HT-29 (cell line): ENCODE data around the gene SCRN3. TPM values are rescaled to one million over a fixed set of nuclear protein-coding genes. Genes with fewer than 3 reads are reported as not detected.
"Not testable (repeated sequence)": the region's sequence is repeated elsewhere in the genome, so short reads cannot be mapped to it uniquely, and the experiment has no call there.

Experiments used
- DNase-seq: peaks from one replicate; pipeline ENCODE4 v3.0.0-alpha.2; 2015; ENCODE audit warnings: low spot score
- total RNA-seq: library from RNA; depleted of rRNA; stranded (reverse); fragments of >200 nt; shearing (Covaris generic); gene quantifications from 2 replicates; pipeline ENCODE4 v1.2.3, GENCODE V29; 2014

Gene SCRN3
- total RNA-seq, 1 experiment from 2014 or later: 3.2 TPM

- no peak for DNase-seq
These were observed 8.1 kb downstream of the SCRN3 start for GRCh38 chr2:174403628-174404027.

DNA sequence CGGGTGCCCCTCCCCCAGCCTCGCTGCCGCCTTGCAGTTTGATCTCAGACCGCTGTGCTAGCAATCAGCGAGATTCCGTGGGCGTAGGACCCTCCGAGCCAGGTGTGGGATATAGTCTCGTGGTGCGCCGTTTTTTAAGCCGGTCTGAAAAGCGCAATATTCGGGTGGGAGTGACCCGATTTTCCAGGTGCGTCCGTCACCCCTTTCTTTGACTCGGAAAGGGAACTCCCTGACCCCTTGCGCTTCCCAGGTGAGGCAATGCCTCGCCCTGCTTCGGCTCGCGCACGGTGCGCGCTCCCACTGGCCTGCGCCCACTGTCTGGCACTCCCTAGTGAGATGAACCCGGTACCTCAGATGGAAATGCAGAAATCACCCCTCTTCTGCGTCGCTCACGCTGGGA is 14.5 kb downstream of the SCRN3 start:
- DNase-seq: not testable (repeated sequence)

DNA sequence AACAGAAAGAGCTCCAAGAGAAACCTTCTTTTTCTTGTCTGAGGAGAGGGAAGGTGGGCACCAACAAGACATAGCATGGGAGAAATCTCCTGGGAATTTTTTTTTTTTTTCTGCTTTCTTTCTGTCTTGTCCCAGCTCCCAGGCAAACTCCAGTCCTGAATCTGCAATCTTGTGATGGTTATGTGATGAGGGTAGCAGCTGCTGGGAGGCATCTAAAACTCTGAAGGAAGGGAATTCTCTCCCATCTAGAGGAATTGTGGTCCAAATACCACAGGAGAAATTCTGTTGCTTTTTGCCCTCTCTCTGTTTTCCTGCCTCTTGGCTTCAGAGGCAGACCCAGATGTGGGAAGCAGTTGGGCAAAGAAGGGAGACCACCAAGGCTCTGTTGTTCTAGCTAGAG is 16.7 kb downstream of the SCRN3 start:
- no peak for DNase-seq

DNA sequence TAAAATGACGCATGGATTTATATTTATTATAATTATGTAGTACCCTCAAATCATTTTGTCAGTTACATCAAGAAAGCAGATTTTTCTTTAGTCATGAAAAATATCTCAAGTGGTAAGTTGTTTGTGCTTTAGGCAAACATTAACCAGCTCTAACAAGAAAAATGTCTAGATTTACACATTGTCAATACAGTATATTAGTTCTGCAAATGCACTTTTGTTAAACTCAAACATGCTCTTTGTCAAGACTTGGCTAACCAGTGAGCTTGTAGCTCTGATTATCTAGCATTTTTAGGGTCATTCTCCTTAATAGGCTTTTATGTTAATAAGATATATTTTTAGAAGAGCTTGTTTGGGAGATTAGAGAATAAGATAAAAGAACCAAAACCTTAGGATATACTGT is 32.7 kb downstream of the SCRN3 start:
- DNase-seq: no peak

DNA sequence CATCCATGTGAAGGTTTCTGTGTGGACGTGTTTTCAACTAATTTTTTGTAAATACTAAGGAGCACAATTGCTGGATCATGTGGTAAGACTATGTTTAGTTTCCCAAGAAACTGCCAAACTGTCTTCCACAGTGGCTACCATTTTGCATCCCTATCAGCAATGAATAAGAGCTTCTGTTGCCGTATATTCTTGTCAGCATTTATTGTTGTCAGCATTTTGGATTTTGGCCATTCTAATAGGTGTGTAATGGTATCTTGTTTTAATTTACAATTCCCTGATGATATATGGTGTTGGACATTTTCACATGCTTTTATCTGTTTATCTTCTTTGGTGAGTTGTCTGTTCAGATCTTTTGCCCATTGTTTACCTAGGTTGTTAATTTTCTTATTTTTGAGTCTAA is 34.5 kb downstream of the SCRN3 start:
- DNase-seq: no peak

DNA sequence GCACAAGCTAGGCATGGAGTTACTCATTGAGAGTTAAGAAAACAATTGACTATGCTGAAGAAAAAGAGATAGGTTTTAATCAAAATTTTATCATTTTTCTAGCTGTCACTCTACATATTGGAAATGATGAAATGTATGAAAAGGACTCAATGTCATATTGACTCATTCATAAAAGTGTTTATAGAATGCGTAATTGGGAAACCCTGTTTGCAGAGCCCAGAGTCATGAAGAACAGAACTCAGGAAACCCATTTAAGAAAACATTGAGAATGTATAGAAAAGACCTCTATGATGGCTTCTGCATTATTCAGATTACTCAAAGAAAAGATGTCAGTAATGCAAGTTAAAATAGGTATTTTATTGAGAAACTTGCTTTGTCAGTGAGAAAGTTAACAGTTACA is 36.4 kb downstream of the SCRN3 start:
- DNase-seq: no peak

GRCh38 chr2:174436351-174436750 is 40.8 kb downstream of the SCRN3 start:
- DNase-seq: no peak

DNA sequence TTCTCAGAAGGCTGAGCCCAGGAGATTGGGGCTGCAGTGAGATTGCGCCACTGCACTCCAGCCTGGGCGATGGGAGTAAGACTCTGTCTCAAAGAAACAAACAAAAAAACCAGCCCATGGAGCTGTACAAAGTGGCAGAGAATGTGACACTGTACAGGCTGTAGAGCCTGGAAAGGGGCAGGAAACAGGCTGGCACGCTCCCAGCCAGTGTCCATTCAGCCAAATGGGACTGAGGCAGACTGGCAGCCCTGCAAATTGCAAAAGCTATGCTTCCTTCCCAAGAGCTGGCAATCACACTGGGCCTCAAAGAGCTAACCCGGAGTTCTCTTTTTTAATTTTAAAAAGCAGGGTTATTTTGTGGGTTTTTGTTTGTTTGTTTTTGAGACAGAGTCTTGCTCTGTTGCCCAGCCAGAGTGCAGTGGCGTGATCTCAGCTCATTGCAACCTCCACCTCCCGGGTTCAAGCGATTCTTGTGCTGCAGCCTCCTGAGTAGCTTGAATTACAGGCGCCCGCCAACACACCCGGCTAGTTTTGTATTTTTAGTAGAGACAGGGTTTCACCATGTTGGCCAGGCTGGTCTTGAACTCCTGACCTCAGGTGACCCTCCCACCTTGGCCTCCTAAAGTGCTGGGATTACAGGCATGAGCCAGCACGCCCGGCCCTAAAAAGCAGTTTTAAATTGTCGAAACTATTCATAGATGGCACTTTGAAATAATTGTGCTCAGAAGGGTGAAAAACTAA is 42.8 kb downstream of the SCRN3 start:
- DNase-seq: no peak

DNA sequence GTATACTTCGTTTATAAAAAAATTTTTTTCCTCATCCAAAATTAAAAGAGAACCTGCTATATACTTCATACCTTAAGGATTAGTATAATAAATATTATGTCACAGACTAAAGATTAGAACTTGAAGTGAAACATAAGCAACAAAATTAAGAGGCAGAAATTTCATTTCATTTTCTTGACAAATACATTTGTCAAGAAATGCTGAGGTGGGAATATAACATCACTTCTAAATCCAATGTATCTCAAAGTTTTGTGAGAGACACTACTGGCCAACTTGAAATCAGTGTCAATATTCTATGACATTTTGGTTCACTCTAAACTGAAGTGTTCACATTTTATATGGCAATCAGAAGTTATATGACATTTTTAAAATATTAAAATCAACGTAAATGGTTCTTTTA is 43.8 kb downstream of the SCRN3 start:
- DNase-seq: no peak

- no peak for DNase-seq
These were observed 44.4 kb downstream of the SCRN3 start for GRCh38 chr2:174439950-174440349.

GRCh38 chr2:174442546-174443510 is 47.3 kb downstream of the SCRN3 start:
- DNase-seq: peak; percentile 14

DNA sequence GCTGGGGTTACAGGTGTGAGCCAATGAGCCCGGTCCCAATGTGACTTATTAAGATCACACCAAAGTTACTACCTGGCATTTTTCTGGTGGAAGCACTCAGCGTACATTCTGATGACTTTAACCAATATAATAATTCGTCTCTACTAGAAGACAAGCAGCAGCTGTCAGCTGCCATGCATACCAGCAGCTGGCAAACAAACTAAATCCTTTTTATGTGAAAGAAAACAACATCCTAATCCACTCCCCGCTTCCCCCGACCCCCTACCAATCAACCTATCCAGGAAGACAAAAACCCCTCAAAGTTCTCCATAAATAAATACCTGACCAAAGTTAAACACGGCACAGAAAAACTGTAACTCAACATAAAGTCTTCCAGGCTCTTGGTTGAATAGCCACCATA is 49.2 kb downstream of the SCRN3 start:
- DNase-seq: no peak

DNA sequence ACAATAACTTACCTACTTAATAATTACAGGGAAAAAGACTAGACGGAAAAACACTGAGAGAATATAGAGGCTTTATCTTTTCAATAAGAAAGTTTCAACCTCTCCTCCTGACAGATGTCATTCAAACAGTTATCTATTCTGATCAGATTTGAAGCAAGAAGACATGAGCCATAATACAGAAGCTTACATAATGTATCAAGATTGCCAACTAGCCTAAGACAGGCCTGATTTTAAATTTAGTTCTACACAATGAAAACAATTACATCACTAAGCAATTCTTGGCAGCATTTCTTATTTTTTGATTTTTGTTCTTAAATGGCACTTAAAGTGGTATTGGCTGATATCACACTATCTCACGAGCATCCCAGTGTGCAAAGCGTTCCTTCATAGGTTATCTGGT is 49.7 kb downstream of the SCRN3 start:
- DNase-seq: no peak

GRCh38 chr2:174446531-174446930 is 51.0 kb downstream of the SCRN3 start:
- no peak for DNase-seq

GRCh38 chr2:174449033-174449432 is 53.5 kb downstream of the SCRN3 start:
- no peak for DNase-seq

DNA sequence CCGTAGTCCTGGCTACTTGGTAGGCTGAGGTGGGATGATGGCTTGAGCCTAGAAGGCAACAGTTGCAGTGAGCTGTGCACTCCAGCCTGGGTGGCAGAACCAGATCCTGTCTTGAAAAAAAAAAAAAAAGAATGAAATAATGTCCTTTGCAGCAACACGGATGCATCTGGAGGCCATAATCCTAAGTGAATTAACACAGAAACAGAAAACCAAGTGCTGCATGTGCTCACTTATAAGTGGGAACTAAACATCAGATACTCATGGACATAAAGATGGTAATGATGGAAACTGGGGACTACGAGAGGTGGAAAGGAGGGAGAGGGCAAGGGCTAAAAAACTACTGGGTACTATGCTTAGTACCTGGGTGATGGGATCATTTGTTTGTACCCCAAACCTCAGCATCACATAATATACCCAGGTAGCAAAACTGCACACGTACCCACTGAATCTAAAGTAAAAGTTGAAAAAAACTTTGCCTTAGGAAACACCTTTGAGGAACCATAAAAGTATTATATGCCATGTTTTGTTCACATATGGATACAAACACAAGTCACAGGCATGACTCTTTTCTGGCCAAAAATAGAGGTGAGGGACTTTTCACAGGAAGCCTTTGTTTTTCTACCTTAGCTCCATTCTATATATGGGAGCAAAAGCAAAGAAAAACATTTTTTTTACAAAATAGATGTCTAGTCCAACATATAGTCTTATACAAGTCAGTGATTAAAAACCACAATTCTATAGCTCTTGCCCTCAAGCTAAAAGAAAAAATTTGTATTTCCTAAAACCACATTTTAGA is 54.7 kb downstream of the SCRN3 start:
- no peak for DNase-seq

DNA sequence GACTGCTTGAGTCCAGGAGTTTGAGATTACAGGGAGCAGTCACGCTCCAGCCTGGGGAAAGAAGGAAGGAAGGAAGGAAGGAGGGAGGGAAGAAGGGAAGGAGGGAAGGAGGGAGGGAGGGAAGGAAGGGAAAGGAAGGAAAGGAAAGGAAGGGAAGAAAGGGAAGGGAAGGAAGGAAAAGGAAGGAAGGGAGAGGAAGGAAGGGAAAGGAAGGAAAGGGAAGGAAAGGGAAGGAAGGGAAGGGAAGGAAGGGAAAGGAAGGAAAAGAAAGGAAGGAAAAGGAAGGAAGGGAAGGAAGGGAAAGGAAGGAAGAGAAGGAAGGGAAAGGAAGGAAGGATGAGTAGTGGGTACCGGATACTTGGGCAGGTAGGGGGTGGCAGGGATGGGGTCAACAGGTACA is 59.0 kb downstream of the SCRN3 start:
- no peak for DNase-seq

DNA sequence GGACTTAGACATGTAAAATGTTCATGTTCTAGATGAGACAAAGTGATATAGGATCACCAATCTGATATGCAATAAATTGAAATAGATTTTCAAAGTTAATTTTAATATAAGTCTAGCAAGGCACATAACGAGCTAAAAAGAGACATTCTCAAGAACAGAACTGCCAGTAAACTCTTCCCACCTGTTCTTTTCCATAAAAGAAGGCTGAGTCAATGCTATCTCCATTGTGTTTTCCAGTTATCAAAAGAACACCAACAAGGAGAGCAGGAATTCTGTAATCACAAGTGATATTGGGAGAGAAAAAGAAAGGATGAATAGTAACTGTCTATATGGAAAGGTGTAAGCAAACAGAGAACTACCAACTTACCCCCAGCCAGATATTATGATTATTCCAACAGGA is 65.7 kb downstream of the SCRN3 start:
- no peak for DNase-seq

GRCh38 chr2:174465327-174465726 is 69.8 kb downstream of the SCRN3 start:
- peak; percentile 4 for DNase-seq

DNA sequence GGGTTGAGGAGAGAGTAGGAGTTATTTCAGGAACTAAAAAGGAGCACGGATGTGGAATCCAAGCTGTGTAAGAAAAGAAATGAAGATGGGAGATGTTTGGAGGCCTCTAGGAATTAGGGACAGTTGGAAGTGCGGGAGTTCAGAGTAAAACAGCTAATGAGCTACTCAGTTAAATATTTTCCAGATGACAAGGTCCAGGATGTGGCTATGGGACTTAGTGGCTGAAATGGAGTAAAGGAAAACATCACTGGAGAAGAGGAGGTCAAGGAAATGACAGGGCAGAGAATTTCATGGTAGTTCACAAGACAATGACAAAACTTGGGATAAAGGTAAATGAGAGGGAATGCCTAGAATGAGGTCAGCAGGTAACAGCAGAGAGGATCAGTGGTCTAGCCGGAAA is 78.3 kb downstream of the SCRN3 start:
- no peak for DNase-seq

- DNase-seq: no peak
These were observed 82.2 kb downstream of the SCRN3 start for GRCh38 chr2:174477759-174478158.
